PFSK-1 (cell line): Measurements from ENCODE around the gene PRDM11.

Source experiments
- FOXP2 ChIP-seq: optimal IDR thresholded peaks from 2 replicates; pipeline ENCODE3; 2011; ENCODE audit warnings: borderline replicate concordance, control low read depth, inconsistent platforms; ENCODE audit not compliant: insufficient read depth; ENCODE audit errors: extremely low read length, extremely low read depth
- POLR2AphosphoS5 ChIP-seq: IDR thresholded peaks from 2 replicates; pipeline ENCODE4 v1.6.1; 2012; ENCODE audit warnings: low read depth, mild to moderate bottlenecking, control low read depth, low read length, moderate library complexity
- REST ChIP-seq, 2 experiments: IDR thresholded peaks; 2 replicates each; pipeline versions ENCODE4 v1.6.1 to v1.8.0; 2011 to 2012; ENCODE audit warnings: low read depth in 2 of 2, low read length in 2 of 2, control low read depth in 1 of 2, inconsistent platforms in 1 of 2, mild to moderate bottlenecking in 1 of 2, moderate library complexity in 1 of 2; ENCODE audit not compliant: insufficient read depth in 1 of 2
- SIN3A ChIP-seq: IDR thresholded peaks from 2 replicates; pipeline ENCODE4 v1.6.1; 2012; ENCODE audit warnings: mild to moderate bottlenecking, low read length, moderate library complexity, borderline replicate concordance; ENCODE audit not compliant: insufficient read depth
- TAF1 ChIP-seq: IDR thresholded peaks from 2 replicates; pipeline ENCODE4 v1.6.1; 2012; ENCODE audit warnings: low read length, control low read depth, borderline replicate concordance; ENCODE audit not compliant: insufficient read depth

- TF ChIP-seq FOXP2 (no peak), REST (IDR thresholded peaks at IDR 0.05; ENCODE audit: insufficient read depth in 1 of 2, low read depth in 2 of 2, low read length in 2 of 2) (no peak), SIN3A (no peak), POLR2AphosphoS5 (no peak), TAF1 (no peak)
Measured at GRCh38 chr11:45145379-45146071, 914 bp upstream of the PRDM11 start.
